ENCODE data around the gene CTNND2.

The CTNND2 gene

DNA sequence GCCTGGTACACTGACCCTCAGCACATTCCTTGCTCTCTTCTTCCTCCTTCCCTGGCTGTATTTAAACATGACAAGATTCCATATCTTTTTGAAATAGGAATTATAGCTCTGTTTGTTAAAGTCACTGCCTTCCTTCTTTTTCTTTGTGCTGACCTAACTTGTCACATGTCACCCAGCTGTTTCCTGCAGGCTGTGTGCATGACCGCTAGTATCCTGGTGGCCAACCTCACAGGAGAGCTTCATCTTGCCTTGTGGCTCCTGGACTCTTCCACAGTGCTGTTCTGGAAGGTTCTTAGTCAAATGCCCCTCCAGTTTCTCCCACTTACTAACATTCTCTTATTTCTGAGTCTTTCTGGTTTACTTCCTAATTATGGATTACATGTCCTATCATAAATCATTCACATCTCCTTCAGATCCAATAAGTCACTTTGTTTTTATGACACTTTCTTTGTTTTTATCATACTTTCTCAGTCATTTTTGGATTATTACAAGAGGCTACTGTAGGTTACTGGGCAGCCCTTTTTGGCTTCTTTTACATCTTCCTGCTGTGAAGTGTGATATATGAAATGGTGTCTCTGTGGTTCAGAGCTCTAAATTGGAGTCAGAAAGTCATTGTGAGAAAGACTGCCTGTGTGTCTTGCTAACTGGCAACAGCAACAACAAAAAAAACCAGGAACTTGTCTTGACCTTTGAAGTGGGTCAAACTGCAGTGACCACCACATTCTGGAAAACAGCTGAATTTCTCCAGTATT lies 679.6 kb downstream of the CTNND2 start:
- TF ChIP-seq, protein P1, sequence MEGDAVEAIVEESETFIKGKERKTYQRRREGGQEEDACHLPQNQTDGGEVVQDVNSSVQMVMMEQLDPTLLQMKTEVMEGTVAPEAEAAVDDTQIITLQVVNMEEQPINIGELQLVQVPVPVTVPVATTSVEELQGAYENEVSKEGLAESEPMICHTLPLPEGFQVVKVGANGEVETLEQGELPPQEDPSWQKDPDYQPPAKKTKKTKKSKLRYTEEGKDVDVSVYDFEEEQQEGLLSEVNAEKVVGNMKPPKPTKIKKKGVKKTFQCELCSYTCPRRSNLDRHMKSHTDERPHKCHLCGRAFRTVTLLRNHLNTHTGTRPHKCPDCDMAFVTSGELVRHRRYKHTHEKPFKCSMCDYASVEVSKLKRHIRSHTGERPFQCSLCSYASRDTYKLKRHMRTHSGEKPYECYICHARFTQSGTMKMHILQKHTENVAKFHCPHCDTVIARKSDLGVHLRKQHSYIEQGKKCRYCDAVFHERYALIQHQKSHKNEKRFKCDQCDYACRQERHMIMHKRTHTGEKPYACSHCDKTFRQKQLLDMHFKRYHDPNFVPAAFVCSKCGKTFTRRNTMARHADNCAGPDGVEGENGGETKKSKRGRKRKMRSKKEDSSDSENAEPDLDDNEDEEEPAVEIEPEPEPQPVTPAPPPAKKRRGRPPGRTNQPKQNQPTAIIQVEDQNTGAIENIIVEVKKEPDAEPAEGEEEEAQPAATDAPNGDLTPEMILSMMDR (IDR thresholded peaks at IDR 0.05; ENCODE audit: low read depth, low read length): no peak
- no peak for DNase-seq
- Histone ChIP-seq H3K36me3 (peaks cover 13% of the 10 kb centered on the region), H3K27me3 (ENCODE audit: insufficient read depth, low read depth, severe bottlenecking) (no peaks in the 10 kb centered on the region), H3K9me3 (ENCODE audit: severe bottlenecking) (no peaks in the 10 kb centered on the region), H3K27ac (no peak overlapping the region), H3K4me3 (ENCODE audit: low read depth, low read length) (no peak overlapping the region)

DNA sequence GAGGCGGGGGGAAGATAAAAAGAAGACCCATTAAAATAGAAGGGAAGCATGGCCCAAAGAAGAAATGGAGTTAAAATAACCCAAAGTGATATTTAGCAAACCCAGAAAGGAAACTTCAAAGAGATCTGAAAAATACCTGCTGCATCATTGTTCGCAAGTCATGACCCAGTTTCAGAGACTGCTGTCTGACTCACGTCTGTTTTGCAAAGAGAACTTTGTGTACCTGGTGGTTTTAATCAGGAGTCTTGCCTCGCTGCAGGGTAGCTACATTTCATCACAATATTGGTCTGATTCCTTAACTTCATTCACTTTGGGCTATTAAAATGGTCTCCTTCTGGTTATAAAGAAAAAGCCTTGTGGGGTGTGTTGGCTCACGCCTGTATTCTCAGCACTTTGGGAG lies 682.1 kb downstream of the CTNND2 start:
- no peak for DNase-seq
- H3K27ac ChIP-seq: no peak overlapping the region

DNA sequence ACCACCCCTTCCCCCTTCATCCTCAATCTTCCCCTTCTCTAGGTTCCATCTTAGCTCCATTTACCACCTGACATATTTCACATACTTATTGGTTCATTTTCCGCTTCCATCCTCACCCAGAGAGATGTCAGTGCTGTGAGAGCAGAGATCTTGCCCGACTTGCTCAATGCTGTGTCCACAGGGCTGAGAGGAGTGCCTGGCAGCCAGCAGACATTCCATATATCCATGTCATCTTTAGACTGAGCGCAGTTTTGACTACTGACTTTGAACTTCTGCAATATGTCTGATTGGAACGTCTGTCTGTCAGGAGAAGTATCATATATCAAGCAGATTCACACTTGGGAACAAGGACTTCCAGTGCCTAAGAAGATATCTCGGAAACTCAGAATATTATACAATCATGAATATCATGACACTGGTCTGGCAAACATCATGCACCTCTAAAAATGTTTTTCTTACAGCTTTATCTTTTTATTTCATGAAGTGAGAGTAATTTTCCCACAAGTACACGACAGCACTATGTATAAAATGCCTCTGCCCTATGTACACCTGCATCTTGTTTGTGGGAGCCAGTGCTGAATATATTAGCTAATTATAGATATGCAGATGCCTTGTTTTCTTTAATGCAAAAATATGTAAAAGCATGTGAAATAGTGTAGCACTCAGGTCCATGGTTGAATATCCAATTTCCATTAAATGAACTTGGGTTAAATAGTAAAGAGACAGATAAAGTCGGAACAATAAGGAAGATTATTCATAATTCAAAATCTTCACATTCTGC lies 689.2 kb downstream of the CTNND2 start:
- TF ChIP-seq, protein P1 (IDR thresholded peaks at IDR 0.05; ENCODE audit: low read depth, low read length): no peak
- H3K4me3 ChIP-seq (ENCODE audit: low read depth, low read length): no peak overlapping the region
- no peak overlapping the region for H3K27ac ChIP-seq
- H3K27me3 ChIP-seq (ENCODE audit: insufficient read depth, low read depth, severe bottlenecking): no peaks in the 10 kb centered on the region
- no peak for DNase-seq
- H3K9me3 ChIP-seq (ENCODE audit: severe bottlenecking): no peaks in the 10 kb centered on the region
- peaks cover 11% of the 10 kb centered on the region; the same call in 1 of the 2 replicates for H3K36me3 ChIP-seq

More for the DNA sequence above, 682.1 kb downstream of the CTNND2 start:
- no peak overlapping the region for H3K4me3 ChIP-seq (ENCODE audit: low read depth, low read length)
- no peaks in the 10 kb centered on the region for H3K27me3 ChIP-seq (ENCODE audit: insufficient read depth, low read depth, severe bottlenecking)
- TF ChIP-seq, protein P1 (IDR thresholded peaks at IDR 0.05; ENCODE audit: low read depth, low read length): no peak
- no peaks in the 10 kb centered on the region for H3K9me3 ChIP-seq (ENCODE audit: severe bottlenecking)
- peaks cover 20% of the 10 kb centered on the region for H3K36me3 ChIP-seq

DNA sequence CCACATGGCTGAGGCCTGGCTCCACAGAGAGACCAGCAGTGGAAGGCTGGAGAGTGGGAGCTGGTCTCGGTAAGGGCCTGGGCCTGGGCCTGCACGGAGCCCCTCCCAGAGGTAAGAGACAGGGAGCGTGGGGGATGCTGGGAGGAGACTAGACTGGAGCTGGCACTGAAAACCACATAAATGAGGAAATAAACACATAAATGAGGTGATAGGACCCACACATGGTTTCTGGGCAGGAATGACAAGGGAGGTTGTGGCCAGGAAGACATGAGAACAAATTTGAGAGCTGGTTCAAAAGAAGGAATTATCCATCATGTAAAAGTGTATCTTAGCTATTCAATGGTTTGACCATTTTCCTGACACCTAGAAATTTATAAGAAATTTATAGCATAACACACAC lies 691.5 kb downstream of the CTNND2 start:
- Histone ChIP-seq H3K27me3 (ENCODE audit: insufficient read depth, low read depth, severe bottlenecking) (no peaks in the 10 kb centered on the region), H3K36me3 (no peaks in the 10 kb centered on the region), H3K4me3 (ENCODE audit: low read depth, low read length) (no peak overlapping the region), H3K27ac (no peak overlapping the region), H3K9me3 (ENCODE audit: severe bottlenecking) (no peaks in the 10 kb centered on the region)
- TF ChIP-seq, protein P1 (IDR thresholded peaks at IDR 0.05; ENCODE audit: low read depth, low read length): no peak
- no peak for DNase-seq

DNA sequence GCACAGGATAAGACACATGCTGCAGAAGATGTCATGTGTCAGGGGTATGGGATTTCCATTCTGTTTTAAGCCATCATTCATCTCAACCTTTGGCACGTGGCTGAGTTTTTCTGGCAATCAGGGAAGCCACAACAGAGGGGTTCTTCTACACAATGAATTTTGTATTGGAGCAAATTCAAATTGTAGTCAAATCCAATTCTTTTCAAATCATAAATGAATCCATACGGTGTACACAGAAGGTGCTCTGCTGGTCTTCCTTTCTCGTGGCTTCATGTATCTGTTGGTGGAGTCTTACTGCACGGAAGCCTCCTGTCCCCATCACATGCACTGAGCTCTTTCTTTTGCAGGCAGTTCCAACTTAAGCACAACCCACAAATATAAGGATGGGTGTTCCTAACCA lies 706.5 kb downstream of the CTNND2 start:
- TF ChIP-seq, protein P1 (IDR thresholded peaks at IDR 0.05; ENCODE audit: low read depth, low read length): no peak
- Histone ChIP-seq H3K4me3 (ENCODE audit: low read depth, low read length) (no peak overlapping the region), H3K36me3 (no peaks in the 10 kb centered on the region; the same call in 1 of the 2 replicates), H3K27ac (no peak overlapping the region), H3K27me3 (ENCODE audit: insufficient read depth, low read depth, severe bottlenecking) (no peaks in the 10 kb centered on the region), H3K9me3 (ENCODE audit: severe bottlenecking) (no peaks in the 10 kb centered on the region)
- DNase-seq: no peak
